ENCODE data around the gene AOAH.
"Not testable (repeated sequence)": the region's sequence is repeated elsewhere in the genome, so short reads cannot be mapped to it uniquely, and the experiment has no call there.

AOAH gene

DNA sequence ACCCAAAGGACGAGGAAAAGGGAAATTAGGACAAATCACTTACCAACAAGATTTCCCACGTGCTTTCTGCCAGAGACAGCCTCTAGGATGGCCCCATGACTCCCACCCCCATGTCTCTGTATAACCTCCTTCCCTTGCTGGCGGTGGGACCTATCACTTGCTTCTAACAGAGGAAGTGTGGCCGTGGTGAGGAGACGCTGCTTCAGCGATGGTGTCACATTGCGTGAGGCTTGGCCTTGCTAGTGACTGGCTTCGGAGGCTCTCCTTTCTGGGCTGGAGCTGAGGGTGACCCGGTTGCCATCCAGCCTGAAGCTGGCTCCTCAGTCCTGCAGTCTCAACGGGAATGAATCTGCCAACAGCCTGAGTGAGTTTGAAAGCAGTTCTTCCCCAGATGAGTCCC lies 210.9 kb downstream of the AOAH start:
- no peak for DNase-seq

DNA sequence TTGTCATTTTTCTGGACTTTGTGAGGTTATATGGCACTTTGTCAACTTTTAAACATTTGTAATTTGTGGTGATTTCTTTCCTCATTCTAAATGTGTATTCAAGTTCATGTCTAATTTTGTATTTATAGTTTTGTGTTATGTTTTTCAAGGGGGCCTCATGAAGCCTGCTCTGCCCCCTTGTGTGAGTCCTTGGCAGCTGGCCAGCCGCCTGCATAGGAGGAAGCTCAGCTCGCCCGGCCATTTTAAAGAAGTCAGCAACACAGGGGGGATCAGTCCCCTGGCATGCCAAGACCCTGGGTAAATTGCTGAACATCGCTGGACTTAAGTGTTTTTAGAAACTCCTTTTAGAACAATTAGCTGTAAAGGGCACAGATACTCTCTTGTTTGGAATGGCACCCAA lies 211.7 kb downstream of the AOAH start:
- DNase-seq: no peak

DNA sequence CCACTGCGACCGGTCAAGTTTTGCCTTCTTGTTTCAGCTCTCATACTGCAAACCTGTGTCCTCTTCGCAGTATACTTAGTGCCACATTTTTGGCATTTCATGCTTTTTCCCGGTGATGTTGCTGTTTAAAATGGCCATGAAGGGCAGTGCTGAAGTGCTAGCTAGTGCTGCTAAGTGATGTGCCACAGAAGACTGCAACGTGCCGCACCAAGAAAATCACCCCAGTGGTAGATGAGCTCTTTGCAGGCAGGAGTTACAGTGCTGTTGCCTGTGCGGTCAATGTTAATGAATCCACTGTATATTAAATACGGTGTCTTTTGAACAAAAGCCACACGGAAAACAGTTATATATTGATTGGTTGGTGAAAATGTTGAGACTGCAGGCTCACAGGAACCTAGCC lies 214.3 kb downstream of the AOAH start:
- DNase-seq: no peak

DNA sequence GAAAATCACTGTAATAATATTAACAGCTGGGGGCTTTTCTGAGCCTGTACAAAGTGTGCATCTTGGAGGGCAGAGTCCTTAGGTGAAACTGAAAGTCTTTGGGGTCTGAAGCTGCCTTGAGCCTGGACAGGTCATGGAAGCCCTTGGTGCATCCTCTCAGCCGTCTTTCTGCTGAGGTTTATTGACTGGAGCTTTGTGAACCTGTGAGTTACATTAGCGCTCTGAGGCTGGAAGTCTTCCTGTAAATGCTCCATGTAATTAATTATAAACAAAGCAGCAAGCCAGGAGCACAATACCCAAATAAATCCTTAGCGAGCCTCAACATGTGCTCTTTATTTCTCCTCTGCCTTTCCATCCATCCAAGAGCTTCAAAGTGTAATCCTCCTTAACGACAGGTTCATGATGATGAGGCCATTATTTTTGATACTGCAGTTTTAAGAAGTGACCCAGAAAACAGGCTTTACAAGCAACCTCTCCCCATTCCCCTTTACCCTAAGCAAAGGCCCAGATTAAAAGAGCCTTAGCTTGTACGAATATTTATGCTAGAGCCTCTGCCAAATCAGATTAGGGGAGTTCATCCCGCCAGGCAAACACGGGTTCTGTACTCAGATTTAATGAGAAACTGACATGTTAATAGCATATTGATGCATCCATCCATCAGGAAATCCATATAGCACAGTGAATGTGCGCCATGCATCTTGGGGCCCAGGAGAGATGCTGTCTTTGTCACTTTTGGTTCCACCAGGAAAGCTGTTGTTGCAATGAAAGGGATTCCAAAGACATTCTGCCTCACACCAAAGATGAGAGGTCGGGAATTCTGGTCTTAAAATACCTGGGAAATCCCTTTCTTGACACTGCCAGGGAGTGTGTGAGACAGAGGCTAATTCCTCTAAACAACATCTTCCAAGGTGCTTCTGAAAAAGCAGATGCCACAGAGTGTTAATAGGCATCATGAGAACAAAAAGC lies 216.5 kb downstream of the AOAH start:
- DNase-seq: no peak

DNA sequence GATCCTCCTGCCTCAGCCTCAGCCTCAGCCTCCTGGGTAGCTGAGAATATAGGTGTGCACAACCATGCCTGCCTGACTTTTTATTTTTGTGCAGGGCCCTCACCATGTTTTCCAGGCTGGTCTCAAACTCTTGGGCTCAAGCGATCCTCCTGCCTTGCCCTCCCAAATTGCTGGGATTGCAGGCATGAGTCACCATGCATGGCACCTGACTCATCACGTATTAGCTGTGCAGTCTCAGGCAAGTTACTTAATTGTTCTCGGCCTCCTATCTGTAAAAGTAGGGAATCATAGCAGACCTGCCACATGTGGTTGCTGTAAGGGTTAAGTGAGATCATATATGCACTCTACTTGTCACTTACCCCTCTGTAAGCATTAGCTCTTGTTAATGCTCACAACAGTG lies 217.5 kb downstream of the AOAH start:
- no peak for DNase-seq

DNA sequence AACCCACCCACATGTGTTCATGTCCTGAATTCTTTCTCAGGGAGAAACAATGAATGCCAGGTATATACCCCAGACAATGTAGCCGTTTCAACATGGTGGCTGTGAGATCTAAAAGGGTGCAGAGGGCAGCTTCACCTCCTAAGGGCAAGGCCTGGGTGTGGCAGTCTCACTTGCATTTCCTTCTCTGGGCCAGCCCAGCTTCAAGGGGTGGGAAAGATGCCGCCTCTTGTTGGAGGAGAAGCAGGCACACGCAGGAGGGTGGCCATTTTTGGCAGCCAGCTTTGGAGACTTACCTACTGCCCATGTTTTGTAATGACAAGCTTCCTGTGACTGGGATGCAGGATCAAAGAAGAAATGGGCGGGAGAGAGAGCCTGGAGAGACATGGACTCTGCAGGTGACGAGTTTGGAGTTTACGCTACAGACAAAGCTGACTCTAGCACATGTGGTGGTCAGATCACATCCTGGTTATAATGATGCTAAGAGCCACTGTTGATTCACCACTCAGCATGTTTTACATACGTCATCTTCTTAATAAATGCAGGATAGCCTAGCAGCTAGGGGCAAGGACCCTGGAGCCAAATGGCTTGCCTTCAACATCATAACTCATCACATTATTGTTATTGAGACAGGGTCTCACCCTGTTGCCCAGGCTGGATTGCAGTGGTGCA lies 218.0 kb downstream of the AOAH start:
- DNase-seq: no peak

DNA sequence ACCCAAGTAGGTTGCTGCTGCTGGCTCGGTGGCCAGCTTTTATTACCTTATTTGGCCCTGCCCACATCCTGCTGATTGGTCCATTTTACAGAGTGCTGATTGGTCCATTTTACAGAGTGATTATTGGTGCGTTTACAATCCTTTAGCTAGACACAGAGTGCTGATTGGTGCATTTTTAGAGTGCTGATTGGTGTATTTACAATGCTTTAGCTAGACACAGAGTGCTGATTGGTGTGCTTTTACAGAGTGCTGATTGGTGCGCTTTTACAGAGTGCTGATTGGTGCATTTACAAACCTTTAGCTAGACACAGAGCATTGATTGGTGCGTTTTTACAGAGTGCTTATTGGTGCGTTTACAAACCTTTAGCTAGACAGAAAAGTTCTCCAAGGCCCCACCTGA lies 219.7 kb downstream of the AOAH start:
- DNase-seq: not testable (repeated sequence)

DNA sequence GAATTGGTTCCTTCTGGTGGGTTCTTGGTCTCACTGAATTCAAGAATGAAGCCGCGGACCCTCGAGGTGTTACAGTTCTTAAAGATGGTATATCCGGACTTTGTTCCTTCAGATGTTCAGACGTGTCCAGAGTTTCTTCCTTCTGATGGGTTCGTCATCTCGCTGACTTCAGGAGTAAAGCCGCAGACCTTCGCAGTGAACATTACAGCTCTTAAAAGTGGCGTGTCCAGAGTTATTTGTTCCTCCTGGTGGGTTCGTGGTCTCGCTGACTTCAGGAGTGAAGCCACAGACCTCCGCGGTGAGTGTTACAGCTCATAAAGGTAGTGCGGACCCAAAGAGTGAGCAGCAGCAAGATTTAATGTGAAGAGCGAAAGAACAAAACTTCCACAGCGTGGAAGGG lies 220.1 kb downstream of the AOAH start:
- not testable (repeated sequence) for DNase-seq

DNA sequence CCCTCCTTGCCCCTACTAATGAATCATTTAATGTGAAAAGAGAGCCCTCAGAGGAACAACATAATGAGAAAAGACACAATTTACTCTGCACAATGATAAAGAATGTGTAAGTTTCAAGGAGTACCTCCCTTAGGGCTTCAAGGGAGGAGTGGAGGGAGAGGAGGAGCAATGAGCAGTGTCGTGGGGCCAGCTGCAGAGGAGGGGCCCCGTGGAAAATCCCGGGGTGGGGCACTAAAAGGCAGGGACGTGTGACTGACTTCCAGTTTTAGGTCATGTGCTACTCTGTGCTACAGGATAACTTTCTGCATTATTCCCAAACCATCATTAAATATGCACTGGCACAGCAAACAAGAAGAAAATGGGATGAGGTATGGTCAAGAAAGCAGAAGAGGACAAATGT lies 226.5 kb downstream of the AOAH start:
- DNase-seq: no peak

DNA sequence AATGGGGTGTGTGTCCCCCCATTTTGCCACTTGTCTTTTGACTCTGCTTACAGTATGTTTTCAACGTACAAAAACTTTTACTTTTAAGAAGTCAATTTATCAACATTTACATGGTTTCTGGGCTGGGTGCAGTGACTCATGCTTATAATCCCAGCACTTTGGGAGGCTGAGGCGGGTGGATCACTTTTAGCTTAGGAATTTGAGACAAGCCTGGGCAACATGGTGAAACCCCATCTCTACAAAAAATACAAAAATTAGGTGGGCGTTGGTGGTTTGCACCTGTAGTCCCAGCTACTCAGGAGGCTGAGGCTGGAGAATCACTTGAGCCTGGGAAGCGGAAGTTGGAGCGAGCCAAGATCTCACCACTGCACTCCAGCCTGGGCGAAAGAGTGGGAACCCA lies 227.1 kb downstream of the AOAH start:
- DNase-seq: not testable (repeated sequence)

DNA sequence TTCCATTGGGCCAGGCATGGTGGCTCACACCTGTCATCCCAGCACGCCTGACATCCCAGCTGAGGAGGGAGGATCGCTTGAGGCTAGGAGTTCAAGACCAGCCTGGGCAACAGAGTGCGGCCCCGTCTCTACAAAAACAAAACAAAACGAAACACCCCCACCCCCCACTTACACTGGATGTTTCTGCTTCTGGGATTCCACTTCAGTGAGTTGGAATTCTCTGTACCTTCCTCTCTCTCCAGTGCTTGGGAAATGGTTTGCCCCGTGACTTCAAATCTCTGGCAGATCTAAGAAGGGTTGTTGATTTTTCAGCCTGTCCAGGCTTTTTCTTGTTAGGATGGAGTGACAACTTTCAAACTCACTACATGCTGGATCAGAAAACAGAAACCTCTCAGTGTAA lies 227.7 kb downstream of the AOAH start:
- no peak for DNase-seq

DNA sequence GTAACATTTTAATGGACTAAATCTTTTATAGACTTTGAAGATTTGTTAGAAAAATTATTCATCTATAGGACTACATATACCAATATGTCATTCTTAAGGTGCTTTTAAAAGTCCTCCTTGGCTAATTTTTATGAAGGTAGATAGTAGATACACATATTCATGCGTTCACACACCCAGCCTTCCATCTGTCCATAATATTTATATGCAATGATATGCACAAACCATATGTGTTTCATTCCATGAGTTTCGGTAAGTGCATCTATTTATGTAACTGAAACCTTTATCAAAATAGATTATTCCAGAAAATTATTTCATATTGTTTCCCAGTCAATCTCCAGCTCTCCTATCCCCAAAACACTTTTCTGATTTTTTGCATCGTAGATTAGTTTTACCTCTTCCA lies 233.0 kb downstream of the AOAH start:
- no peak for DNase-seq

DNA sequence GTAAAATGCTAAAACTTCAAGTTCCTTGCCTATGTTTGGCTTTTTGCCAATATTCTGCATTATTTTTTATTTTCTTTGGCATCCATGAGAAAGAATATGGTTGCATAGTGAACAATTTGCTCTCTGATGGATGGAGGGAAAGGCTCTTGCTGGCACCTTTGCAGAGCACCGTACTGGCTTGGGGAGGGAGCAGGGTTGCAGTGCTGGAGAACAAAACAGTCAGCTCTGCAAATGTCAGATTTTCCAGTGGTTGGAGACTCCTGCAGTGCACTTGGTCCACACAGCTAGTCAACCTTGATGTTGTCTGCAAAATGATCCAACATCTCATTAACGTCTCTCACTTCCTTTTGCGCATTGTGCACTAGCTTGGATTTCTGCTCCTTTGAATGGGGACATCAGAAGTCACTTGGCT lies 233.9 kb downstream of the AOAH start:
- DNase-seq: no peak

DNA sequence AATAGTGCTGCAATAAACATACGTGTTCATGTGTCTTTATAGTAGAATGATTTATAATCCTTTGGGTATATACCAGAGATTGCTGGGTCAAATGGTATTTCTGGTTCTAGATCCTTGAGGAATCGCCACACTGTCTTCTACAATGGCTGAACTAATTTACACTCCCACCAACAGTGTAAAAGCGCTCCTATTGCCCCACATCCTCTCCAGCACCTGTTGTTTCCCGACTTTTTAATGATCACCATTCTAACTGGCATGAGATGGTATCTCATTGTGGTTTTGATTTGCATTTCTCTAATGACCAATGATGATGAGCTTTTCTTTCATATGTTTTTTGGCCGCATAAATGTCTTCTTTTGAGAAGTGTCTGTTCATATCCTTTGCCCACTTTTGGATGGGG lies 235.6 kb downstream of the AOAH start:
- DNase-seq: not testable (repeated sequence)

DNA sequence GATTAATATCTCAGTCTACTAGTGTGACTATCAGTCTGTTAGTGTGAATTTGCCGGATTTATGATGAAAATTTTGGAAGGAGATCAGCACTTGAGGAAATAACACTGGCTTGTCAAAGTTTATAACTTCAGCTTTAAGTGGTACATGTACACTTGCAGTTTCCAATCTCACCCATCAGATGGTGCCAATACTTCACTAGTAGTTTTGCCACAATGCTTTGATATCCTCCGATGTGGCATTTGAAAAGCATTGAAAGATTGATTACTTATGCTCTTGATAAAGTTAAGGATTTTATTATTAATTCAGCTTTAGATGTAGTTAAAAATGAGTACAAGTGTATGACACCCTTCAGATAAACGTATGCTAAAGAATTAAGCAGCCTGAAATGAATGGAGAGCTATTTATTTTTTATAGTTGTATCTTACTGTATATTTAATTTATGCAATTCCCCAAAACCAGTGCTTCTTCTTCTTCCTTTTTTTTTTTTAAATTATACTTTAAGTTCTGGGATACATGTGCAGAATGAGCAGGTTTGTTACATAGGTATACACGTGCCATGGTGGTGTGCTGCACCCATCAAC lies 236.4 kb downstream of the AOAH start:
- DNase-seq: peak in 11 of 51 donors; percentile 2 to 40 (median 11)

DNA sequence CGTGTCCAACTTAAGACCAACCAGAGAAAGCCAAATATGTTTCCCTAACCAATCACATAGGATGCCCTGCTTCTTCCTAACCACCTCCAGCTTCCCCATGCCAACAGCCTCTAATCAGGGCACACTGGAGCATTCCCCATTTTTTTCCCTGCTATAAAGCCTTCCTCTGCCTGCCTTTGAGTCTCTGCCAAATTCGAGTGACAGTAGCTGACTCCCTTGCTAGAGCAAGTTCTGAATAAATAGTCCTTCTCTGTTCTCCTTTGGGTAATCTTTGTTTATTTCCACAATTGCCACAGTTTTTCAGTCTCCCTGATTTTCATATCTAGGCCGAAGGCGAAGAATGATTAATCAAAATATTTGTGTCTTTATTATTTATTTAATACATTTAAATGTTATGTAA lies 238.0 kb downstream of the AOAH start:
- peak in 9 of 51 donors; percentile 1 to 27 (median 6) for DNase-seq

DNA sequence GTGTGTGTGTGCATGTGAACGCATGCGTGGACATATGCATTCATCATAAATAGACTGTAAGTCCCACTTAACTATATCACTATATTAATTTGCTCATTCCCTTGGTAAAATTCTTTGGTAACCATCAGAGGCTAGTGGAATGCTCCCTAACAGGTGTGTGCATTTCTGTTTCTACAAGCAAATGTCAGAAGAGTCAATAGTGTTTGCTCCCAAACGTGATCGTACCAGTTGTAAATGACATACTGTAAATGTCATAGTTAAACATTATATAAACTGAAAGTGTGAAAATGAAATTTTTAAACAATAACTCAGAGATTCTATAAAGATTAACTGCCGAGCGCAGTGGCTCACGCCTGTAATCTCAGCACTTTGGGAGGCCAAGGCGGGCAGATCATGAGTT lies 240.0 kb downstream of the AOAH start:
- DNase-seq: peak in 1 of 51 donors; percentile 47

DNA sequence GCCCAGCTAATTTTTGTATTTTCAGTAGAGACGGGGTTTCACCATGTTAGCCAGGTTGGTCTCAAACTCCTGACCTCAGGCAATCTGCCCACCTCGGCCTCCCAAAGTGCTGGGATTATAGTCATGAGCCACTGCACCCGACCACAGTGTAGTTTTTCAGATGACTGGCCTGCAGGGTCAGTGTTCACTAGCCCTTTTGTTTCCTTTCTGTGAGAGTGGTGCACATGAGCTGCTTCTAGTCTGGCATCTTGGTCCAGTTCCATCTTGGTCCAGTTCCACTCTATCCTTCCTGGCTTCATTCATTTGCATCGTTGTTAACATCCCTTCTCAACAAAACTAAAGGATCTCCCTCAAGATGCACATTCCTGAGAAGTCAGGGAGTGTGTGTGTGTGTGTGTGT lies 240.4 kb downstream of the AOAH start:
- DNase-seq: peak in 19 of 51 donors; percentile 4 to 56 (median 37)

DNA sequence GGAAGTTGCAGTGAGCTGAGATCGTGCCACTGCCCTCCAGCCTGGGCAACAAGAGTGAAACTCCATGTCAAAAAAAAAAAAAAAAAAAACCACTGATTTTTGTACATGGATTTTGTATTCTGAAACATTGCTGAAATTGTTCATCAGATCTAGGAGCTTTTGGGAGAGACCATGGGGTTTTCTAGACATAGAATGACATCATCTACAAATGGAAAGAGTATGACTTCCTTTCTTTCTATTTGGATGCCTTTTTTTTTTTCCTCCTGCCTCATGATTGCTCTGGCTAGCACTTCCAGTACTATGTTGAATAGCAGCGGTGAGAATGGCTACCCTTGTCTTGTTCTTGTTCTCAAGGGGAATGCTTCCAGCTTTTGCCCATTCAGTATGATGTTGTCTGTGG lies 245.5 kb downstream of the AOAH start:
- DNase-seq: no peak

DNA sequence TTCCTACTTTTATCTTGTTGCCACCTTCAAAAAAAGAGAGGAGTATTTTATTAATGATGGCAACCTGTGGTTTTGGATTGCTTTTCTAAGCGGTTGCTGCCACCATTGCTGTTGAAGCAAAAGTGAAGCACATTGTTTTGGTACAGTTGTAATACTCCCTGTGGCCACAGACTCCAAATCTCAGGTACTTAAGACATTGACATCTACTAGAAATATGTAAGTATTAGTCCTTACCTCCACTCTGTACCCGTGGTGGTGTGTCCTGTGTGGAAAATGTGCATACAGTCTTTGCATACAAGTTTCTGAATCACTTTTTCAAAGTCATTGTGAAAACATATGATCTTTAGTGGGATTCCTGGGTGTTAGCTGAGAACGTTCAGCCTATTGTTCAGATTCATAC lies 248.9 kb downstream of the AOAH start:
- DNase-seq: no peak

DNA sequence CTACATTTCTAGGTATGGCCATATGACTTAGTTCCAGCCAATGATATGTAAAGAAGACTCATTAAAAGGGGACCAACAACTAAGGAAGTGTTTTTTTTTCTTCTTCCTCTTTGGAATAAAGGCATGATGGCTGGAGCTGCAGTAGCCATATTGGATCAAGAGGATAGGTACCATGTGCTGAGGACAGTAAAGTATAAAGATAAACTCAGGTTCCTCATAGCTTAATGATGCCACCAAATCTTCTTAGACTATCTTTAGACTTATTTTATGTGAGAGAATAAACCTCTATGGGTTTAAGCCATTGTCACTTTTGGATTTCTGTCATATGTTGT lies 249.3 kb downstream of the AOAH start:
- no peak for DNase-seq

DNA sequence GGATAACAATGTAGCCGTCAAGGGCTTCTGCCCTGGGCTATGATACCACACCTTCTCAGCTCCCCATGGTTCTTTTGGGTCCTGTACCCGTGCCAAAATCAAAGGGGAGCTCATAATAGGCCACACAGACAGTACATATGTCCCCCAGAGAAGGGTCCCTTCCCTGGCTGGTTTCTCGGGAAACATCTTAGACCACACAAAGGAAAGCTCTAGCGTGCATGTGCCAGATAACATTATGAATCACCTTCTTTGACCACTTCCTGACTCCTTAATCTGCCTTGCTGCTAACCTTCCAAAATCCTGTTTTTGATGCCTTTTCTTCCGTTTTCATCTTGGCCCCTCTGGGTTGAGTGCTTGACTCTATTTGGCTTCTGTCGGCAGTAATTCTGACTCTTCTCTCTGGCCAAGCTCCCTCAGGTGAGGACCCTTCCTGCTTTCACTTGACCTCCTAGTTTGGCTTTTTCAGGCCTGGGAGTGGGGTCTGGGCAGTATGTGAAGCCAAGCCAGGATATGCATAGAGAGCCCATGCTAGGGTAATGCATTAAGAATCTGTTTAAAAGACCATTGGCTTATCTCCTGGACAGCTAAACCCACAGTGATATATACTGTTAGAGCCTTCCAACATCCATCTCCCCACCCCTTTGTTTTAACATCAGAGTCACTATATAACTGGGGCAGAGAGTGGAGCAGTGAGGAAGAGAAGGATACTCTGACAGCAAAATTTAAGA lies 249.8 kb downstream of the AOAH start:
- no peak for DNase-seq
